CD4-positive, alpha-beta T cell treated with Interleukin-17A for 1 hour (primary cell): ENCODE measurements around the gene PPP1R9B.

Experiments
- DNase-seq: peaks from one replicate; pipeline ENCODE4 v3.0.0-alpha.2; 2020

Gene PPP1R9B, protein sequence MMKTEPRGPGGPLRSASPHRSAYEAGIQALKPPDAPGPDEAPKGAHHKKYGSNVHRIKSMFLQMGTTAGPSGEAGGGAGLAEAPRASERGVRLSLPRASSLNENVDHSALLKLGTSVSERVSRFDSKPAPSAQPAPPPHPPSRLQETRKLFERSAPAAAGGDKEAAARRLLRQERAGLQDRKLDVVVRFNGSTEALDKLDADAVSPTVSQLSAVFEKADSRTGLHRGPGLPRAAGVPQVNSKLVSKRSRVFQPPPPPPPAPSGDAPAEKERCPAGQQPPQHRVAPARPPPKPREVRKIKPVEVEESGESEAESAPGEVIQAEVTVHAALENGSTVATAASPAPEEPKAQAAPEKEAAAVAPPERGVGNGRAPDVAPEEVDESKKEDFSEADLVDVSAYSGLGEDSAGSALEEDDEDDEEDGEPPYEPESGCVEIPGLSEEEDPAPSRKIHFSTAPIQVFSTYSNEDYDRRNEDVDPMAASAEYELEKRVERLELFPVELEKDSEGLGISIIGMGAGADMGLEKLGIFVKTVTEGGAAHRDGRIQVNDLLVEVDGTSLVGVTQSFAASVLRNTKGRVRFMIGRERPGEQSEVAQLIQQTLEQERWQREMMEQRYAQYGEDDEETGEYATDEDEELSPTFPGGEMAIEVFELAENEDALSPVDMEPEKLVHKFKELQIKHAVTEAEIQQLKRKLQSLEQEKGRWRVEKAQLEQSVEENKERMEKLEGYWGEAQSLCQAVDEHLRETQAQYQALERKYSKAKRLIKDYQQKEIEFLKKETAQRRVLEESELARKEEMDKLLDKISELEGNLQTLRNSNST

DNA sequence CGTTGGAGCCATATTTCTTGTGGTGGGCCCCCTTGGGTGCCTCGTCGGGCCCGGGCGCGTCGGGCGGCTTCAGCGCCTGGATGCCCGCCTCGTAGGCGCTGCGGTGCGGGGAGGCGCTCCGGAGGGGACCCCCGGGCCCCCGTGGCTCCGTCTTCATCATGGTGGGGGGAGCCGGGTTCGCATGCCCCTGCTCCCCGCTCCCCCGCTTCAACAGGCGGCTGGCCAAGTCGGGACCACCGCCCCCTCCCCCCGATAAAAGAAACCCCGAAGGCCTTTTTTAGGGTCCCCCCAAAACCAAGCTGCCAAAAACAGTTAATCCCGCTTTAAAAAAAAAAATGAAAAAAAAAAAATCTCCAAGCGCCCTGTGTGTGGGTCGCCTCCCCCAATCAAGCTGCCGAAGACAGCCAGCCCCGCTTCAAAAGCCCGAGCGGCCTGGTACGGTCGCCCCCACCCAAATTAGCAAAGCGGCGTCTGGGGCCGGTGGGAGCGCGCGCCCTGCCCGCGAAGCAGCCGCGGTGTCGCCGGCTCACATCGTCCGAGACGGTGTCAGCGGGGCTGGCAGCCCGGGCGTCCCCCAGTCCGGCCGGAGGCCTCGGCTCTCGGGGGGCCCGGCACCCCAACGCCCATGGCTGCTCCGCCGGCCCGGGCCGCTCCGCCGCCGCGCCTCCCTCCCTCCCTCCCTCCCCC is at the start of gene PPP1R9B:
Gene PPP1R9B (minus strand): TSS at position 324 of the 687 bp plus-strand sequence. CDS start 164 bp downstream, at position 160.
- no peak for DNase-seq

DNA sequence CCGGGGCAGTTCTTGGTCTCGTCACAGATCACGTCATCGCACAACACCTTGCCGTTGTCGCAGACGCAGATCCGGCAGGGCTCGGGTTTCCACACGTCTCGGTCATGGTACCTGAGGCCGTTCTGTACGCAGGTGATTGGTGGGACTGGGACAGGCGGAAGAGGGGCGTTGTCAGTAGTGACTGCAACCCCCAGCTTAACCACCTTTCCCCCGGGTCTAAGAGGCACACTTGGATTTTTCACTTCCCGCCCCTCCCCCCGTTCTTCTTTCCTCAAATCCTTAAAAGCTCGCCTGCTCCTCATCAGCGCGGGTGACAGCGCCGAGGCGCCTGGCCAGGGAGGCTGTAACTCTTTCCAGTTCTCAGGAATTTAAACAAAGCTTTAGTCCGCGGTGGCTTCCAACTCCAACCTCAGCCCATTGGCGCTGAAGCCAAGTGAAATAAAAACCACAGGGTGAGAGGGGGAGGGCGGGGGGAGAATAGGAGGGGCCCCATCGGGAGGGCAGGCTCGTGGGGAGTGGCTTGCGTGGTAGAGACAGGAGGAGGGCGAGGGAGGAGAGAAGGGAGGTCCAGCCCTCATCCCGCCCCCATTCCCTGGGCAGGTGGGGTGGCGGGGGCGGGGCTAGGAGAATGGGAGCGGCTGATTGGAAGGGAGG is 49.5 kb upstream of the PPP1R9B start:
- peak; percentile 81 for DNase-seq

DNA sequence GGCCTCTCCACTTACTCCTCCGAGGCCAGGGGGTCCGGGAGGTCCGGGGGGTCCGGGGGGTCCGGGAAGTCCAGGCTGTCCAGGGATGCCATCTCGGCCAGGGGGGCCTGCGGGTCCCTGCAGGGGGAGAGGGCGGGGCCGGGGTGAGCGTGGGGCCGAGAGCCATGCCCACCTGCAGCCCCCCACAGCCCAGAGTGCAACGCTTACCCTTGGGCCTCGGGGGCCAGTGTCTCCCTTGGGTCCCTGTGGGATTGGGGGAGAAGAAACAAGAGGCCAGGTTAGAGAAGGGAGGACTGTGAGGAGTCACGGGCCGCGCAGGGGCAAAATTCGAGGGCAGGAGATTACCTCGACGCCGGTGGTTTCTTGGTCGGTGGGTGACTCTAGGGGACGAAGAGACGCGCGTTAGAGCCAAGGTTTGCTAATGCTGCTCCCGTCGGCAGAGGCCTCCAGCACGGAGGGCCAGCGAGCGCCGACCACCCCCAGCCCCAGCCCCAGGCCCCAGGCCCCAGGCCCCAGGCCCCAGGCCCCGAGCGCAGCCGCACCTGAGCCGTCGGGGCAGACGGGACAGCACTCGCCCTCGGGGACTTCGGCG is 48.8 kb upstream of the PPP1R9B start:
- no peak for DNase-seq

DNA sequence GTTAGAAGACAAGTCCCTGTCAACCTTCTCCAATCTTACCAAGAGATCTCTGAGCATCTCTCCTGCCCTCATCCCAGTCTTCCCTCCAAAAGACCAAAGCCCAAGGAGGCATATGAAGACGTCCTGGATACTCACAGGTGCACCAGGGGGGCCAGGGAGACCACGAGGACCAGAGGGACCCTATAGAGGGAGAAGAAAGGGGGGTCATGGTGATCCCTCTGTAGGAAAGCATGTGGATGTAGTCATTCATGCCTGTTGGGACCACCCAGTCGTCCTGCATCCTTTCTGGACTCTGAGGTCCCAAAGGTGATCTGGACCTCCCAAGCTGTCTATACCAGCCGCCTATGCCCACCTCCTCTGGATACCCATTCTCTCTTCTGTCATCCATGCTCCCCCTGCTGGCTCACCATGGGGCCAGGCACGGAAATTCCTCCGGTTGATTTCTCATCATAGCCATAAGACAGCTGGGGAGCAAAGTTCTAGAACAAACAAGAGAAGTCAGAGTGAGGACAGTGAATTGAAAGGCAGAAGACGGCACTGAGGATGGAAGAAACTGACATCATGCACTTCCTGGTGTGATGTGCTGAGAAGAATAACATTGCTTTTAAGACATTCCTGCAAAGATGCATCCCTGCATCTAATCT is 47.7 kb upstream of the PPP1R9B start:
- peak; percentile 60 for DNase-seq

DNA sequence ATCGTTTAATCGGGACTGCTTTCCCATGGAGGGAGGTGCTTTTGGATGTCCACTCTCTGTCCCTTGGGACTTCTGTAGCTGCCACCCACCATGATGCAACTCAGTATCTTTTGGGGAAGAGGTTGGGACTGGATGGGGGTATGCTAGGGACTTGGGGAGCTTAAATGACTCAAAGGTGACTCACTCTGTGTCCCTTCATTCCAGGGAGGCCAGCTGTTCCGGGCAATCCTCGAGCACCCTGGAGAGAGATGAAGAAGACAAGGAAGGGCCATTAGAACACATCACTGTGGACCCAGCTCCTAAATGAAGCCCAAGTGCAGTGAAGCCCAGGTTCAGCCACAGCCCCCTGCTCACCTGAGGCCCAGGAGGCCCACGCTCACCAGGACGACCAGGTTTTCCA is 46.3 kb upstream of the PPP1R9B start:
- no peak for DNase-seq

DNA sequence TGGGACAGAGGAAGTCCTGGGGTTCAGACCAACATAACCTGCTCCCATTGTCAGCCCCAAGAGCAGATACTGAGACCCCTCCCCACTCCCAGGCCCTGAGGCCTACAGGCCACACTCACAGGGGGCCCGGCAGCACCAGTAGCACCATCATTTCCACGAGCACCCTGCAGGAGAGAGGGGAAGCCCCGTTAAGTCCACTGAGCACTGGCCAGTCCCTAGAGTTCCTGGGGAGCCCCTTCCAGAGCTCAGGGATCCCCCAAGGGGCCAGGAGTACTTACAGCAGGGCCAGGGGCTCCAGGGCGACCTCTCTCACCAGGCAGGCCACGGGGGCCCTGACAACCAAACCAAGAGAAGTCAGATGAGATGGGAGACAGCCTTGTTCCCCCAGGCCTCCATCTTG is 45.6 kb upstream of the PPP1R9B start:
- no peak for DNase-seq

DNA sequence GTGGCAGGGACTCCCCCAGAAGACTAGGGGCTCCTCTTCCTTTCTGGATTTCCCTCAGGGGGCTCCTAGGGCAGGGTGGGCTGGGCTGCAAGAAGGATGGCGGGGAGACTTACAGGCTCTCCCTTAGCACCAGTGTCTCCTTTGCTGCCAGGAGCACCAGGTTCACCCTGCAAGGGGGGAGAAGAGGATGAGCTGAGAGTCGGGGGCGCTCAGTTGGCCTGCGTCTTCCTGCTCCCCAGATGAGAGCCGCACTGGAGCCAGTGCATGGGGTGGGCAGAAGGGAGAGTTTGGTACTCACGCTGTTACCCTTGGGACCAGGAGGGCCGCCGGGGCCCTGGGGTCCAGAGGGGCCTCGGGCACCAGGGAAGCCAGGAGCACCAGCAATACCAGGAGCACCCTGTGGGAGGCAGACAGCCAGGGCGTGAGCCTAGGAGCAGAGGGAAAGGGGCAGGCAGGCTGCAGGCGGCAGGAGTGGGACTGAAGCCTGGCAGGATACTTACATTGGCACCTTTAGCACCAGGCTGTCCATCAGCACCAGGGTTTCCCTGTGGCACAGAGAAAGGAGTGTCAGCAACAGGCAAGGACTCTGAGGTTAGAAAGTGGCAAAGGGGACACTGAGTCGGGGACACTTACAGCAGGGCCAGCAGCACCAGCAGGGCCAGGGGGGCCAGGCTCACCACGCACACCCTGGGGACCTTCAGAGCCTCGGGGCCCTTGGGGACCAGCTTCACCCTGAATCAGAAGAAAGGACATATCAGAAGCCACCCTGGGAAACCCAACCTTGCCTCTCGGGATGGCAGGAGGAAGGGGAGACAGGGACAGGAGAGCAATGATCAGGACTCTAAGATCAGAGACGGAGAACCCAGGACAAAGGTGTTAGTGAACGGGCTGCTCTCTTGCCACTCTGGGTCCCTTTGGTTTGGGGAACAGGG is 44.7 kb upstream of the PPP1R9B start:
- DNase-seq, result no peak

DNA sequence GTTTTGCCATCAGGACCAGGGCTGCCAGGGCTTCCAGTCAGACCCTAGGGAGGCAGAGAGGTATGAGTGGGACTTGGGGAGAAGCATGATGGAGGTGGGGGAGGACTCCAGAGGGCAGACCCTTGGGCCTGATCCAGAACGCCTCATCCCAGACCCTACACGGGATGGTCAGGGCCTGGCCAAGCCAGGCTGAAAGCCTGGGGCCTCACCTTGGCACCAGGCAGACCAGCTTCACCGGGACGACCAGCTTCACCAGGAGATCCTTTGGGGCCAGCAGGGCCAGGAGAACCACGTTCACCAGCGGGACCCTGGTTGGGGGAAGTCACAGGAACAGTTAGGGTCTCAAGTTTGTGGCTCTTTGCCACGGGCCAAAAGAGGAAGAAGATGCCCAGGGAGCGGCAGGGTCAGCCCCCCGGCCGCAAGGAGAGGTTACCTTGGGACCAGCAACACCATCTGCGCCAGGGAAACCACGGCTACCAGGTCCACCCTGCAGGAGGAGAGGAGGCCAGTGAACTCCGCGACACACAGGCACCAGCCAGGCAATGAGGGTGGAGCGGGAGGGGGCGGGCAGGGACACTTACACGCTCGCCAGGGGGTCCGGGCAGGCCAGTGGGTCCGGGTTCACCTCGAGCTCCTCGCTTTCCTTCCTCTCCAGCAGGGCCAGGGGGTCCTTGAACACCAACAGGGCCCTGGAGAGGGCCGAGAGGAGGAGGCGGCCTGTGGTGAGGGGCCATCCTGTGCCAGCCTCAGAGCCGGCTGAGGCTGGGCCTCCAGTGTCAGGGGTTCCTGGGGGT is 43.9 kb upstream of the PPP1R9B start:
- no peak for DNase-seq

DNA sequence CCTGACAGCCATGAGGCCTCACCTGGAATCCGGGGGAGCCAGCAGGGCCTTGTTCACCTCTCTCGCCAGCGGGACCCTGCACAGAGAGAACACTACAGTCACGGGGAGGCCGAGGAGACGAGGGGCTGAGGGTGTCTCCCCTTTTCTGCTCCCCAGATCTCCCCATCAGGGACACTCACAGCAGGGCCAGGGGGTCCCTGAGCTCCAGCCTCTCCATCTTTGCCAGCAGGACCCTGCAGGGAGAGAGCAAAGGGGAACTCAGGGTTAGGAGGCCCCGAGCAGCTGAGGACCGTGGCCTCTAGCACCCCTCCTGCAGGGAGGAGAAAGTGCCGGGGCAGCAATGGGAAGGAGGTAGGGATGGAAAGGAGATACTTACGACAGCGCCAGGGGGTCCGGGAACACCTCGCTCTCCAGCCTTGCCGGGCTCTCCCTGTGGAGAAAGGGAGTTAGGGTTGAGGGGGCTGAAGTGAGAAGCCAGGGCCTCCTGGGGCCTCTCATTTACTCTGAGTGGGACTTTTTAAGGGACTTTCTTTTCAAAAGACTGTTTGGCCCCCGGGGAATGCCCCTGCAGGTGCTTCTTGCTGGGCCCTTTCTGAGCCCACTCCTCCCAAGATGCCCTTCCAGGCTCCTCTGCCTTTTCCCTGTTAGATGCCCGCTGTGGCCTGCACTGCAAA is 42.3 kb upstream of the PPP1R9B start:
- no peak for DNase-seq

DNA sequence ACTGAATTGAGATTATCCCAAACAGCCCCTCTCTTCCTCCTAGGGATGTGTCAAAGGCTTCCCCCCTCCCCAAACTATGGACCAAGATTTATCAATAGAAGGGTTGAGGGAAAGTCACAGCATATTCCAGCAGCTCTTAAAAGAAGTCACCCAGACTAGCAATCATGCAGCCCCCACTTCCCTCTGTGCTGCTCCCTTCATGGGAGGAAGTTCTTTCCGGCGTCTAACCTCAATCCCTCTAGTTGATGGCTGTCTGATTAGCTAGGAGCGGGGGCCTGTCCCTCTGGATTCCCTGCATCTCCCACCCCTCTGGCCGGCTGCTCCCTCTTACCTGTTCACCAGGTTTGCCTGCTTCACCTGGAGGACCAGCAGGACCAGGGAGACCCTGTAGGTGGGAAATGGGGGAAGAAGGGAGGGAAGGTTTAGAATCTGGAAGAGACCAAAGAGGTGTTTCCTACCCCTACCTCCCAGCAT is 41.7 kb upstream of the PPP1R9B start:
- DNase-seq, result no peak

DNA sequence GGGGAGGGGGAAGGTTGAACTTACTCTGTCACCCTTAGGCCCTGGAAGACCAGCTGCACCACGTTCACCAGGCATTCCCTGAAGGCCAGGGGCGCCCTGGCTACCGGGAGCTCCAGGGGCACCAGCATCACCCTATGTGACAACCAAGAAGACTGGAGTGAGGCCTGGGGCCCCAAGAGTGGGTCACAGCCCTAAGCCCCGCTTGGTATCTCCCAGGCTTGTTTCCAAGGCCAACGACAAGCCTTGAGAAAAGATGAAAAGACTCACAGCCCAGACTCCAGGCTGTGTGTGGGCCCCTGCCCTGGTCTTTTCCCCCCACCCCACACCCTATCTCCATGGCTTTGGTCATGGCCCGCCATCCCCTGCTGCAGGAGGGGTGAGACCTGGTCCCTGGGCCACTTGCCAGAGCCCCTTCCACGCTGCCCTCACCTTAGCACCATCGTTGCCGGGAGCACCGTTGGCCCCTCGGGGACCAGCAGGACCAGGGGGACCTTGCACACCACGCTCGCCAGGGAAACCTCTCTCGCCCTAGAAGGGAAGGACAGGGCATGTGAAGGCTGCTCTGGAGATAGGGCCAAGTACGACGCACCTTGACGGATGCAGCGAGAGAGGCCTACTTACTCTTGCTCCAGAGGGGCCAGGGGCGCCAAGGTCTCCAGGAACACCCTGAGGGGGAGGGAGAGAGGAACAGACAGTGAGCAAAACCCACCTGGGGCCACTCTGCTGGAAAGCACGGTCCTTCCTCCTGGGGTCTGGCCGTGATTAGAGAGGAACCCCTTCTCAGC is 41.1 kb upstream of the PPP1R9B start:
- no peak for DNase-seq

DNA sequence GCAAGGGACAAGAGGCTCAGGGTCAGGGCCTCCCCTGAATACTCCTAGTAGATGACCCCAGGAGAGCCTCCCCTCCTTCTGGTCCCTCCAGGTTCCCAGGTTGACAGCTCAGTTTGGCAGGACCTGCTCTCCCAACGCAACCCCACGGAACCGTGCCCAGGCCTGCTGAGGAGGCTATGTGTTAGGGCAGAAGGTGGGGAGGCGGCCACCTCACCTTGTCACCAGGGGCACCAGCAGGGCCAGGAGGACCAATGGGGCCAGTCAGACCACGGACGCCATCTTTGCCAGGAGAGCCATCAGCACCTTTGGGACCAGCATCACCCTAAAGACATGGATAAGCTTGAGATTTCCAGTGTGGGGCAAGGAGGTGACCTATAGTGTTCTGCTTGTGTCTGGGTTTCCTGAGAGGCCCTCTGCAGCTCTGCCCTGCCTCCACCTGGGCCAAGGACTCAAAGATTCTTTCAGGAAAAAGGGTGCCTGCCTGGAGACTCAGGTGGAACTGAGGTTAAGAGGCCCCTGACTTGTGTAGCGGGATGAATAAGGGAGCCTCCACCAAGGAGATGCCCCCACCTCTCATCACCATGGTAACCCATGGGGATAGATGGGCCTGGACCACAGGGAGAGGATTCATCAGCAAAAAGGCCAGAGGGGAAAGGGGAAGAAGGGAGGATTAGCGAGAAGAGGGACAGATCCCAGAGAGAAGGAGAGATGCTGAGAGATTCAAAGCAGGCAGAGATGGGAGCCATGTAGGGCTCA is 40.3 kb upstream of the PPP1R9B start:
- DNase-seq, result no peak

DNA sequence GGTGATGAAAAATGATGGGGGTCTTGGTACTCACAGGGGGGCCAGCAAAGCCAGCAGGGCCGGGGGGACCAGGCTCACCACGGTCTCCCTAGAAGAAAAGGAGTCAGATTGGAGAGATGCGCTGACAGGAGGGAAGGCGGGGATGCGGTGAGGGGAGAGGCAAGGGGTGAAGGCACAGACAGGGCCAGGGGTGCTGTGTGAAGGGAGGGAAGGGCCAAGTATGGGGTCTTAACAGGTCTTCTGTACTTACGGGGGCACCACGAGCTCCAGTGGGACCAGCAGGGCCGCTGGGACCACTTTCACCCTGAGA is 39.8 kb upstream of the PPP1R9B start:
- no peak for DNase-seq

DNA sequence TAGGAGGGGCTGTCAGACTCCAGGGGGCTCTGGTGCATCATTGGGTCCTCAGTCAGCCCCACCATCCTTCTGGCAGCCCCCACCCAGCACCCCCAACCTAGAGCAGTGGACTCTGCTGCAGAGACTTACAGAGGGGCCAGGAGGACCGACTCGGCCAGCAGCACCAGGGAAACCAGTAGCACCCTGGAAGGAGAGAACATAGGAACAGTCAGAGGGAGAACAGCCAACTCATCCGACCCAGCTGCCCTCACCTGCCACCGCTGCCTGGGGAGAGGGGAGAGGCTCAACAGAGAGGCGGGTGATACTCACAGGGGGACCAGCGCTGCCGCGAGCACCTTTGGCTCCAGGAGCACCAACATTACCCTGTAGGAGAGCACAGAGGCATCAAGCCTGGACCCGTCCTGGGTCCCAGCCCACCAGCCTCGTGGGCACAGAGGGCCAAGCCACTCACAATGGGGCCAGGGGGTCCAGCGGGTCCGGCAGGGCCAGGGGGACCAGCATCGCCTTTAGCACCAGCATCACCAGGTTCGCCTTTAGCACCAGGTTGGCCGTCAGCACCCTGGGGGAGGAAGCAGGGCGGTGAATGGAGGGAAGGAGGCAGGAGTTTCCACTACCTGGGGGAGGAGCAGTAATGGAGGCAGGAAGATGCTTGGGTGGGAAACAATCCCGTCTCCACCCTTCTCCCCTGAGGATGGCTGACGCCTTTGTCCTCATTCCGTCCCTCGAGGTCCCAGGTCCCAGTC is 39.2 kb upstream of the PPP1R9B start:
- DNase-seq, result no peak

DNA sequence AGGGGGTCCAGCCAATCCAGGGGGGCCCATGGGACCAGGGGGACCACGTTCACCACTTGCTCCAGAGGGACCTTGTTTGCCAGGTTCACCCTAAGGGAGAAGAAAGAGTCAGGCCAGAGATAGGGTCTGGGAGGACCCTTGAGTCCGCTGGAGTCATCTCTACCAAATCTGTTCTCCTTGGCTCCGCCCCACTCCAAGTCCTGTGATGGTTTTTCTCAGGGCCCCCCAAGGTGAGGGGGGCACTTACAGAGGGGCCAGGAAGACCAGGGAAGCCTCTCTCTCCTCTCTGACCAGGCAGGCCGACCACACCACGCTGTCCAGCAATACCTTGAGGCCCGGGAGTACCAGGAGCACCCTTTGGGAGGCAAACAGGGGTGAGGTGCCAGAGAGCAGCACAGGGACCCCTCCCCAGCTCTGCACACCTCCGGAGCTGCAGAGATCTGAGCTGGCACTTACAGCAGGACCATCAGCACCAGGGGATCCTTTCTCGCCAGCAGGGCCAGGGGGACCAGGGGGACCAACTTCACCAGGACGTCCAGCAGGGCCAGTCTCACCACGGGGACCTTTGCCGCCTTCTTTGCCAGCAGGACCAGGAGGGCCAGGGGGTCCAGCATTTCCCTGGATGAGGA is 38.6 kb upstream of the PPP1R9B start:
- DNase-seq, result no peak

DNA sequence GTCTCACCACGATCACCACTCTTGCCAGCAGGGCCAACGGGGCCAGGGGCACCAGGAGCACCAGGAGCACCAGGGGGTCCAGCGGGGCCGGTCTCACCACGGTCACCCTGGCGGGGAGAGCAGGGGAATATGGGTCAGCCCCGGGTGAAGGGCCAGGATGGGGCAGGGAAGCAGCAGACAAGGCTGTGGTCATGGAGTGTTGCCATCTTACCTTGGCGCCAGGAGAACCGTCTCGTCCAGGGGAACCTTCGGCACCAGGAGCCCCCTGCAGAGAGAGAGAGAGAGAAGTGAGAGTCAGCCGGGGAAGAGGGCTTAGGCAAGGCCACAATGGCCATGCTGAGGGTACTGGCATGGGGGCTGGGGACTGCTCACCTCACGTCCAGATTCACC is 38.0 kb upstream of the PPP1R9B start:
- DNase-seq, result no peak
